Activated naive CD8-positive, alpha-beta T cell treated with anti-CD3 and anti-CD28 coated beads, Interleukin-2, amount 50 U/mL, for 16 hours (primary cell): ENCODE results near the gene RPUSD3.

Source experiments
- DNase-seq: peaks from one replicate; pipeline ENCODE4 v3.0.0-alpha.2; 2020; ENCODE audit warnings: low read depth, low spot score

Gene RPUSD3

GRCh38 chr3:9806688-9807589 is 36.9 kb downstream of the RPUSD3 start:
- no peak for DNase-seq

GRCh38 chr3:9806137-9806536 is 37.7 kb downstream of the RPUSD3 start:
- DNase-seq, result no peak

GRCh38 chr3:9804996-9805395 is 38.8 kb downstream of the RPUSD3 start:
- DNase-seq, result no peak

GRCh38 chr3:9803494-9803893 is 40.3 kb downstream of the RPUSD3 start:
- no peak for DNase-seq

GRCh38 chr3:9800529-9800928 is 43.3 kb downstream of the RPUSD3 start:
- no peak for DNase-seq

- DNase-seq, result no peak
These were observed 46.4 kb downstream of the RPUSD3 start for GRCh38 chr3:9797196-9797945.

- DNase-seq, result no peak
These were observed 48.6 kb downstream of the RPUSD3 start for GRCh38 chr3:9795207-9795606.

- DNase-seq, result no peak
These were observed 49.4 kb downstream of the RPUSD3 start for GRCh38 chr3:9794400-9794799.

- no peak for DNase-seq
These were observed 50.5 kb downstream of the RPUSD3 start for GRCh38 chr3:9793161-9793781.

GRCh38 chr3:9792405-9793160 is 51.2 kb downstream of the RPUSD3 start, which contains the start of the genes ARPC4 and TADA3:
Gene ARPC4, plus strand, starts transcription at chr3:9793082. Its CDS starts 40 bp downstream, at chr3:9793122.
Gene TADA3, minus strand, starts transcription at chr3:9792473. Its CDS starts 1,007 bp downstream, at chr3:9791466.
- peak; percentile 77 for DNase-seq

- no peak for DNase-seq
These were observed 51.9 kb downstream of the RPUSD3 start for GRCh38 chr3:9791790-9792404.

- DNase-seq, result no peak
These were observed 52.7 kb downstream of the RPUSD3 start for GRCh38 chr3:9791127-9791526.
